Liver (tissue), 9 donors: ENCODE data around the gene COG2. TPM values are rescaled to one million over a fixed set of nuclear protein-coding genes. Genes with fewer than 3 reads are reported as not detected.
"Not testable (repeated sequence)": the region's sequence is repeated elsewhere in the genome, so short reads cannot be mapped to it uniquely, and the experiment has no call there.

ENCODE experiments used
- DNase-seq: peaks from one replicate; pipeline ENCODE4 v3.0.0-alpha.2; 2017; ENCODE audit warnings: low spot score
- H3K27ac ChIP-seq, 2 donors: one replicate each; pipeline ENCODE4 v1.7.0; 2013; ENCODE audit warnings: inconsistent platforms in 2 of 2, low read length in 2 of 2, control low read depth in 1 of 2, low read depth in 1 of 2, mild to moderate bottlenecking in 1 of 2
- H3K27me3 ChIP-seq, 4 donors: one replicate each; pipeline versions ENCODE4 v1.6.1 to v1.7.0; 2013; ENCODE audit warnings: low read length in 3 of 4, inconsistent platforms in 1 of 4, mild to moderate bottlenecking in 1 of 4, moderate library complexity in 1 of 4; ENCODE audit not compliant: control insufficient read depth in 4 of 4, insufficient read depth in 4 of 4
- H3K36me3 ChIP-seq, 4 donors: one replicate each; pipeline versions ENCODE4 v1.6.1 to v1.7.0; 2013; ENCODE audit warnings: low read length in 3 of 4, mild to moderate bottlenecking in 3 of 4, low read depth in 1 of 4, moderate library complexity in 1 of 4; ENCODE audit not compliant: control insufficient read depth in 4 of 4, insufficient read depth in 3 of 4
- H3K4me1 ChIP-seq, 4 donors: one replicate each; pipeline versions ENCODE4 v1.6.1 to v1.7.0; 2013; ENCODE audit warnings: low read length in 3 of 4, mild to moderate bottlenecking in 3 of 4, moderate library complexity in 1 of 4; ENCODE audit not compliant: control insufficient read depth in 4 of 4, insufficient read depth in 4 of 4
- H3K4me3 ChIP-seq, 3 donors: one replicate each; pipeline versions ENCODE4 v1.6.1 to v1.7.0; 2013; ENCODE audit warnings: low read length in 3 of 3, control low read depth in 1 of 3, low read depth in 1 of 3, mild to moderate bottlenecking in 1 of 3
- H3K9ac ChIP-seq, 2 donors: one replicate each; pipeline ENCODE4 v1.7.0; 2013; ENCODE audit warnings: low read length in 2 of 2, mild to moderate bottlenecking in 2 of 2, moderate library complexity in 2 of 2, control low read depth in 1 of 2, low read depth in 1 of 2
- H3K9me3 ChIP-seq, 4 donors: one replicate each; pipeline versions ENCODE4 v1.6.1 to v1.7.0; 2013; ENCODE audit warnings: low read length in 3 of 4; ENCODE audit not compliant: control insufficient read depth in 4 of 4
- EGR1 ChIP-seq, 2 donors: IDR thresholded peaks; 2 replicates each; pipeline ENCODE4 v1.6.1; 2016 to 2018; ENCODE audit warnings: antibody characterized with exemption in 2 of 2, low read depth in 2 of 2
- FOXA1 ChIP-seq: IDR thresholded peaks from 2 replicates; pipeline ENCODE4 v1.6.1; 2016; ENCODE audit warnings: antibody characterized with exemption
- GABPA ChIP-seq, 2 donors: IDR thresholded peaks in 1 of 2; conservative IDR thresholded peaks in 1 of 2; 2 replicates each; pipeline ENCODE4 v1.6.1; 2016; ENCODE audit warnings: antibody characterized with exemption in 2 of 2, mild to moderate bottlenecking in 1 of 2, moderate library complexity in 1 of 2
- HNF4A ChIP-seq, 2 donors: conservative IDR thresholded peaks; 2 replicates each; pipeline ENCODE4 v1.6.1; 2016; ENCODE audit warnings: antibody characterized with exemption in 2 of 2, mild to moderate bottlenecking in 2 of 2
- HNF4G ChIP-seq: IDR thresholded peaks from 2 replicates; pipeline ENCODE4 v1.6.1; 2016; ENCODE audit warnings: antibody characterized with exemption
- JUND ChIP-seq, 2 donors: IDR thresholded peaks; 2 replicates each; pipeline ENCODE4 v1.6.1; 2016; ENCODE audit warnings: antibody characterized with exemption in 2 of 2
- NR2F2 ChIP-seq: IDR thresholded peaks from 2 replicates; pipeline ENCODE4 v1.6.1; 2016; ENCODE audit warnings: antibody characterized with exemption
- RAD21 ChIP-seq, 2 donors: IDR thresholded peaks; 2 replicates each; pipeline ENCODE4 v1.6.1; 2016; ENCODE audit warnings: antibody characterized with exemption in 2 of 2, mild to moderate bottlenecking in 2 of 2
- RXRA ChIP-seq, 2 donors: IDR thresholded peaks; 2 replicates each; pipeline ENCODE4 v1.6.1; 2017 to 2018; ENCODE audit warnings: antibody characterized with exemption in 2 of 2, mild to moderate bottlenecking in 1 of 2
- SP1 ChIP-seq: IDR thresholded peaks from 2 replicates; pipeline ENCODE4 v1.6.1; 2018; ENCODE audit warnings: antibody characterized with exemption, mild to moderate bottlenecking
- TAF1 ChIP-seq: conservative IDR thresholded peaks from 2 replicates; pipeline ENCODE4 v1.6.1; 2016; ENCODE audit warnings: antibody characterized with exemption, mild to moderate bottlenecking
- YY1 ChIP-seq: IDR thresholded peaks from 2 replicates; pipeline ENCODE4 v1.6.1; 2016; ENCODE audit warnings: antibody characterized with exemption, mild to moderate bottlenecking
- WGBS: extraction: QIAGEN DNeasy Blood & Tissue Kit; methylation state at CpG from one replicate; pipeline ENCODE4 v1.1.7; 2013; 5-methylcytosine and 5-hydroxymethylcytosine counted together
- polyA plus RNA-seq, 2 donors: library from polyadenylated mRNA; stranded (reverse) in 1 of 2; unstranded in 1 of 2; fragments of 200-250 nt in 1 of 2; fragments of >200 nt in 1 of 2; fragmentation: Nextera tagmentation in 1 of 2; extraction: Ambion mirVana in 1 of 2; gene quantifications; one replicate each; pipeline versions ENCODE4 v1.2.1 to v1.2.3, GENCODE V29; 2013 to 2015
- total RNA-seq, 2 donors: library from RNA; depleted of rRNA; stranded (reverse); fragments of >200 nt; gene quantifications; one replicate each; pipeline ENCODE4 v1.2.3, GENCODE V29; 2014
- TF ChIP-seq, protein P1 (sequence below): IDR thresholded peaks from 2 replicates; pipeline ENCODE4 v1.6.1; 2016; ENCODE audit warnings: antibody characterized with exemption, mild to moderate bottlenecking
- TF ChIP-seq, protein P2 (sequence below): IDR thresholded peaks from 2 replicates; pipeline ENCODE4 v1.6.1; 2016; ENCODE audit warnings: antibody characterized with exemption
- TF ChIP-seq, protein P3 (sequence below): IDR thresholded peaks from 2 replicates; pipeline ENCODE4 v1.6.1; 2016; ENCODE audit warnings: antibody characterized with exemption
- TF ChIP-seq, protein P4 (sequence below): fragments of 150-350 bp; IDR thresholded peaks from 2 replicates; pipeline ENCODE4 v1.5.1; 2017; ENCODE audit warnings: improper control_type of control experiment, low read depth, low read length; ENCODE audit not compliant: missing input control
- donor health status: healthy.
- donor health status: healthy.
- donor health status: healthy.
- donor health status: healthy.
- donor health status: healthy.

COG2 gene
- total and polyA plus RNA-seq, 4 donors = 6.4 to 16.1 (median 14.3) TPM

DNA sequence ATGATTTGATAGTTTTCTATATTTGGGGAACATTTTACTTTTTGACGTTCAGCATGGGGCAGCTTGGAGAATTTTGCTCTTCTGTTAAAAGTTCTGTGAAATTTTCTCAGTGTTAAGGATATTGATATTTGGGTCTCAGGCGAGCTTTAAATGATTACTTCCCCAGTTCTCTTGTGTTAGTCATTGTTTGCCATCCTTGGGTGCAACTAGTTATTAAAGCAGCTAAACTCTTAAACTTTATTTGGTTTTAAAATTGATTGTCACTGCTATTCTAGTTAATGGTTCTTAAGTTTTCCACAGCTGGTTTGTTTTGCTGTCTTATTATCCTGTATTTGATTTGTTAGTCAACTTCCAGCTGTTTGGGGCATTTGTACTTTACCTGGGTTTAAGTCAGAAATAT lies 9.0 kb downstream of the COG2 start:
- TF ChIP-seq FOXA1 = no peak

DNA sequence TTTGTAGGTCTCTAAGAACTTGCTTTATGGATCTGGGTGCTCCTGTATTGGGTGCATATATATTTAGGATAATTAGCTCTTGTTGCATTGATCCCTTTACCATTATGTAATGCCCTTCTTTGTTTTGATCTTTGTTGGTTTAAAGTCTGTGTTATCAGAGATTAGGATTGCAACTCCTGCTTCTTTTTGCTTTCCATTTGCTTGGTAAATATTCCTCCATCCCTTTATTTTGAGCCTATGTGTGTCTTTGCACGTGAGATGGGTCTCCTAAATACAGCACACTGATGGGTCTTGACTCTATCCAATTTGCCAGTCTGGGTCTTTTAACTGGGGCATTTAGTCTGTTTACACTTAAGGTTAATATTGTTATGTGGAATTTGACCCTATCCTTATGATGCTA lies 14.4 kb downstream of the COG2 start:
- 67% methylated on average over 1 of the region's 1 CpG for WGBS
- H3K36me3 ChIP-seq = peaks cover 4 to 13% (median 7%) of the 10 kb centered on the region in 4 donors
- not testable (repeated sequence) for DNase-seq

More for the DNA sequence above, 9.0 kb downstream of the COG2 start:
- DNase-seq = no peak
- Histone ChIP-seq H3K4me3 (no peak overlapping the region), H3K9me3 (no peaks in the 10 kb centered on the region), H3K36me3 (peaks cover 0 to 1% (median 0%) of the 10 kb centered on the region in 4 donors), H3K9ac (no peak overlapping the region), H3K27me3 (no peaks in the 10 kb centered on the region), H3K27ac (no peak overlapping the region), H3K4me1 (peaks cover 0 to 12% (median under 1%) of the 10 kb centered on the region in 4 donors)
- 89% methylated on average over 2 of the region's 2 CpGs for WGBS

DNA sequence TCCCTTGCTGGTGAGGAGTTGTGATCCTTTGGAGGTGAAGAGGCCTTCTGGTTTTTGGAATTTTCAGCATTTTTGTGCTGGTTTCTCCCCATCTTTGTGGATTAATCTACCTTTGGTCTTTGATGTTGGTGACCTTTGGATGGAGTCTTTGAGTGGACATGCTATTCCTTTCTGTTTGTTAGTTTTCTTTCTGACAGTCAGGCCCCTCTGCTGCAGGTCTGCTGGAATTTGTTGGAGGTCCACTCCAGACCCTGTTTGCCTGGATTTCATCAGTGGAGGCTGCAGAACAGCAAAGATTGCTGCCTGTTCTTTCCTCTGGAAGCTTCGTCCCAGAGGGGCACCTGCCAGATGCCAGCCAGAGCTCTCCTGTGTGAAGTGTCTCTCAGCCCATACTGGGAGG lies 15.8 kb downstream of the COG2 start:
- DNase-seq, H3K4me3 ChIP-seq, H3K27ac ChIP-seq, H3K9ac ChIP-seq, H3K27me3 ChIP-seq, H3K4me1 ChIP-seq, H3K9me3 ChIP-seq: not testable (repeated sequence)
- H3K36me3 ChIP-seq = peaks cover 5 to 18% (median 7%) of the 10 kb centered on the region in 4 donors
- TF ChIP-seq HNF4A (conservative IDR thresholded peaks at IDR 0.05) = peak in 1 of 2 donors; percentile 21
- WGBS = 69% methylated on average over 1 of the region's 1 CpG

More for the DNA sequence above, 14.4 kb downstream of the COG2 start:
- H3K27ac ChIP-seq, H3K9me3 ChIP-seq, H3K4me3 ChIP-seq, H3K9ac ChIP-seq, H3K27me3 ChIP-seq, H3K4me1 ChIP-seq: not testable (repeated sequence)

DNA sequence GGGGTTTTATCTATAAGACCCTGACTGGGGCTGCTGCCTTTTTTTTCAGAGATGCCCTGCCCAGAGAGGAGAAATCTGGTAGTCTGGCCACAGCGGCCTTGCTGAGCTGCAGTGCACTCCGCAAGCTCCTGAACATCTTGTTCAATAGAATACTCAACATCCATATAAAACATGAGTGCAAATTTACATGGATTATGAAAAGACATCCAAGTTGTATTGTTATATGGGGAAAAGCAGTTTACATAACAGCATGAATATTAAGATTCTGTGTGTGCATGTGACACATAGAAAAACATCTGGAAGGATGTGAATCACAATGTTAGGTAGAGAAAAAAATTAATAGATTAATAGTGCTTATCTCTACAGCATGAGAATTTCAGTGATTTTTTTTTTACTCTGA lies 16.4 kb downstream of the COG2 start:
- Histone ChIP-seq H3K27ac (no peak overlapping the region), H3K27me3 (no peaks in the 10 kb centered on the region), H3K9ac (no peak overlapping the region), H3K36me3 (peaks cover 5 to 23% (median 9%) of the 10 kb centered on the region in 4 donors), H3K4me1 (no peaks in the 10 kb centered on the region), H3K4me3 (no peak overlapping the region), H3K9me3 (no peaks in the 10 kb centered on the region)
- no peak for DNase-seq
- WGBS = 95% methylated on average over 2 of the region's 2 CpGs
- TF ChIP-seq FOXA1 (no peak), SP1 (no peak), NR2F2 (no peak), RAD21 (IDR thresholded peaks at IDR 0.05) (no peak), GABPA (IDR thresholded peaks at IDR 0.05 in 1 of 2, conservative IDR thresholded peaks at IDR 0.05 in 1 of 2) (no peak), TAF1 (no peak), EGR1 (IDR thresholded peaks at IDR 0.05; ENCODE audit: low read depth in 2 of 2) (no peak), HNF4G (no peak), JUND (IDR thresholded peaks at IDR 0.05) (no peak), YY1 (no peak), RXRA (IDR thresholded peaks at IDR 0.05) (no peak)
- TF ChIP-seq, protein P1, sequence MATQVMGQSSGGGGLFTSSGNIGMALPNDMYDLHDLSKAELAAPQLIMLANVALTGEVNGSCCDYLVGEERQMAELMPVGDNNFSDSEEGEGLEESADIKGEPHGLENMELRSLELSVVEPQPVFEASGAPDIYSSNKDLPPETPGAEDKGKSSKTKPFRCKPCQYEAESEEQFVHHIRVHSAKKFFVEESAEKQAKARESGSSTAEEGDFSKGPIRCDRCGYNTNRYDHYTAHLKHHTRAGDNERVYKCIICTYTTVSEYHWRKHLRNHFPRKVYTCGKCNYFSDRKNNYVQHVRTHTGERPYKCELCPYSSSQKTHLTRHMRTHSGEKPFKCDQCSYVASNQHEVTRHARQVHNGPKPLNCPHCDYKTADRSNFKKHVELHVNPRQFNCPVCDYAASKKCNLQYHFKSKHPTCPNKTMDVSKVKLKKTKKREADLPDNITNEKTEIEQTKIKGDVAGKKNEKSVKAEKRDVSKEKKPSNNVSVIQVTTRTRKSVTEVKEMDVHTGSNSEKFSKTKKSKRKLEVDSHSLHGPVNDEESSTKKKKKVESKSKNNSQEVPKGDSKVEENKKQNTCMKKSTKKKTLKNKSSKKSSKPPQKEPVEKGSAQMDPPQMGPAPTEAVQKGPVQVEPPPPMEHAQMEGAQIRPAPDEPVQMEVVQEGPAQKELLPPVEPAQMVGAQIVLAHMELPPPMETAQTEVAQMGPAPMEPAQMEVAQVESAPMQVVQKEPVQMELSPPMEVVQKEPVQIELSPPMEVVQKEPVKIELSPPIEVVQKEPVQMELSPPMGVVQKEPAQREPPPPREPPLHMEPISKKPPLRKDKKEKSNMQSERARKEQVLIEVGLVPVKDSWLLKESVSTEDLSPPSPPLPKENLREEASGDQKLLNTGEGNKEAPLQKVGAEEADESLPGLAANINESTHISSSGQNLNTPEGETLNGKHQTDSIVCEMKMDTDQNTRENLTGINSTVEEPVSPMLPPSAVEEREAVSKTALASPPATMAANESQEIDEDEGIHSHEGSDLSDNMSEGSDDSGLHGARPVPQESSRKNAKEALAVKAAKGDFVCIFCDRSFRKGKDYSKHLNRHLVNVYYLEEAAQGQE = no peak
- TF ChIP-seq, protein P2, sequence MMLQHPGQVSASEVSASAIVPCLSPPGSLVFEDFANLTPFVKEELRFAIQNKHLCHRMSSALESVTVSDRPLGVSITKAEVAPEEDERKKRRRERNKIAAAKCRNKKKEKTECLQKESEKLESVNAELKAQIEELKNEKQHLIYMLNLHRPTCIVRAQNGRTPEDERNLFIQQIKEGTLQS = no peak
- TF ChIP-seq, protein P3, sequence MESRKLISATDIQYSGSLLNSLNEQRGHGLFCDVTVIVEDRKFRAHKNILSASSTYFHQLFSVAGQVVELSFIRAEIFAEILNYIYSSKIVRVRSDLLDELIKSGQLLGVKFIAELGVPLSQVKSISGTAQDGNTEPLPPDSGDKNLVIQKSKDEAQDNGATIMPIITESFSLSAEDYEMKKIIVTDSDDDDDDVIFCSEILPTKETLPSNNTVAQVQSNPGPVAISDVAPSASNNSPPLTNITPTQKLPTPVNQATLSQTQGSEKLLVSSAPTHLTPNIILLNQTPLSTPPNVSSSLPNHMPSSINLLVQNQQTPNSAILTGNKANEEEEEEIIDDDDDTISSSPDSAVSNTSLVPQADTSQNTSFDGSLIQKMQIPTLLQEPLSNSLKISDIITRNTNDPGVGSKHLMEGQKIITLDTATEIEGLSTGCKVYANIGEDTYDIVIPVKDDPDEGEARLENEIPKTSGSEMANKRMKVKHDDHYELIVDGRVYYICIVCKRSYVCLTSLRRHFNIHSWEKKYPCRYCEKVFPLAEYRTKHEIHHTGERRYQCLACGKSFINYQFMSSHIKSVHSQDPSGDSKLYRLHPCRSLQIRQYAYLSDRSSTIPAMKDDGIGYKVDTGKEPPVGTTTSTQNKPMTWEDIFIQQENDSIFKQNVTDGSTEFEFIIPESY = no peak
- TF ChIP-seq, protein P4, sequence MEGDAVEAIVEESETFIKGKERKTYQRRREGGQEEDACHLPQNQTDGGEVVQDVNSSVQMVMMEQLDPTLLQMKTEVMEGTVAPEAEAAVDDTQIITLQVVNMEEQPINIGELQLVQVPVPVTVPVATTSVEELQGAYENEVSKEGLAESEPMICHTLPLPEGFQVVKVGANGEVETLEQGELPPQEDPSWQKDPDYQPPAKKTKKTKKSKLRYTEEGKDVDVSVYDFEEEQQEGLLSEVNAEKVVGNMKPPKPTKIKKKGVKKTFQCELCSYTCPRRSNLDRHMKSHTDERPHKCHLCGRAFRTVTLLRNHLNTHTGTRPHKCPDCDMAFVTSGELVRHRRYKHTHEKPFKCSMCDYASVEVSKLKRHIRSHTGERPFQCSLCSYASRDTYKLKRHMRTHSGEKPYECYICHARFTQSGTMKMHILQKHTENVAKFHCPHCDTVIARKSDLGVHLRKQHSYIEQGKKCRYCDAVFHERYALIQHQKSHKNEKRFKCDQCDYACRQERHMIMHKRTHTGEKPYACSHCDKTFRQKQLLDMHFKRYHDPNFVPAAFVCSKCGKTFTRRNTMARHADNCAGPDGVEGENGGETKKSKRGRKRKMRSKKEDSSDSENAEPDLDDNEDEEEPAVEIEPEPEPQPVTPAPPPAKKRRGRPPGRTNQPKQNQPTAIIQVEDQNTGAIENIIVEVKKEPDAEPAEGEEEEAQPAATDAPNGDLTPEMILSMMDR = no peak
